Retinal pigment epithelial cell (primary cell): ENCODE data around the gene LIPC.

Experiments used
- DNase-seq: peaks from one replicate; pipeline ENCODE4 v3.0.0-alpha.2; 2010; ENCODE audit warnings: low read depth
- H3K4me3 ChIP-seq: 2 replicates; pipeline ENCODE4 v1.5.1; 2011; ENCODE audit warnings: mild to moderate bottlenecking, low read length, control low read depth, moderate library complexity
- CTCF ChIP-seq: conservative IDR thresholded peaks from 2 replicates; pipeline ENCODE4 v1.5.1; 2011; ENCODE audit warnings: low read depth, low read length, control low read depth, inconsistent platforms

LIPC gene

GRCh38 chr15:58460116-58460790, 28.5 kb downstream of the LIPC start:
- DNase-seq = no peak
- H3K4me3 ChIP-seq = no peak overlapping the region
- TF ChIP-seq CTCF = no peak

- no peak for DNase-seq
- no peak overlapping the region for H3K4me3 ChIP-seq
- TF ChIP-seq CTCF = no peak
Observed at GRCh38 chr15:58460872-58461271, 29.1 kb downstream of the LIPC start.

- TF ChIP-seq CTCF = no peak
- no peak for DNase-seq
- no peak overlapping the region for H3K4me3 ChIP-seq
Observed at GRCh38 chr15:58462547-58462946, 30.8 kb downstream of the LIPC start.

- no peak for TF ChIP-seq CTCF
- DNase-seq = no peak
- H3K4me3 ChIP-seq = no peak overlapping the region
Observed at GRCh38 chr15:58462973-58463663, 31.3 kb downstream of the LIPC start.

- TF ChIP-seq CTCF = no peak
- no peak overlapping the region for H3K4me3 ChIP-seq
- no peak for DNase-seq
Observed at GRCh38 chr15:58463815-58464650, 32.2 kb downstream of the LIPC start.

GRCh38 chr15:58465070-58465469, 33.3 kb downstream of the LIPC start:
- TF ChIP-seq CTCF = no peak
- no peak for DNase-seq
- no peak overlapping the region for H3K4me3 ChIP-seq
